Globus pallidus (tissue), 1 donor: ENCODE results near the gene MAP3K21.

ENCODE experiments used
- DNase-seq: peaks from one replicate; pipeline ENCODE4 v3.0.0-alpha.2; 2015; ENCODE audit warnings: low spot score

Gene MAP3K21

DNA sequence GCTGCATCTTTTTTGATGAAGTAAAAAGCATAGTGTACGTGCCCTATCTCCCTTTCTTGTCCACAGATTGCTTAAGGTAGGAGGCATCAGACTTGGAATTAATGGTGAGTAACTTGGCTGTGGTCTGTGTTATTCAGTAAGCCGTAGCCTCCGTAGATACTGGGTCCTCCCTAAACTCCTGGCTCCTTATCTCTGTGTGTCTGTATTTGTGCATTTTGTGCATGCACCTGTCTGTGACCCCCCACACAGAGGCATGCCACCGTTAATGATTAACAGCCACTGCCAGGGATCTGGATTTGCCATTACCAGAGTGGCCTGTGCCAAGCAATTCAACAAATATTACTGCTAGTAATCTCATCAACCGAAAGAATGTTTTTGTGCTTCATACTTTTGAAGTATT lies 31.9 kb downstream of the MAP3K21 start:
- DNase-seq: no peak

DNA sequence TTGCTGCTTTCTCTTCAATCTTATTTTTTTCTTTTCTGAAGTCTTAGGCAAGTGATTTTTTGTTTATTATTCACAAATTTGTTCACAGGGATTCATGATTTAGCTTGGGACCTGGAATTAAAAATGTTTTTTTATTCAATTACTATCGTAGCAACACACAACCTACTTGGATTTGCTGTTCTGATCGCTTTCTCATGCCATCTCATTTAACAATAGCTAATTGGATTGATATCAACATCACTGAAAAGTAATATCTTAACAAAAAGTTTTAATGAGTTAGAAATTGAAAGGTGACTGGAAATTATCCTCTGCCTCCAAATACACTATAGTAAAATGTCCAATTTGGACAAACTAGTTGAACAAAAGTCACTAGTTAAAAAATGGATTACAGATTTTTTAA lies 32.4 kb downstream of the MAP3K21 start:
- no peak for DNase-seq

DNA sequence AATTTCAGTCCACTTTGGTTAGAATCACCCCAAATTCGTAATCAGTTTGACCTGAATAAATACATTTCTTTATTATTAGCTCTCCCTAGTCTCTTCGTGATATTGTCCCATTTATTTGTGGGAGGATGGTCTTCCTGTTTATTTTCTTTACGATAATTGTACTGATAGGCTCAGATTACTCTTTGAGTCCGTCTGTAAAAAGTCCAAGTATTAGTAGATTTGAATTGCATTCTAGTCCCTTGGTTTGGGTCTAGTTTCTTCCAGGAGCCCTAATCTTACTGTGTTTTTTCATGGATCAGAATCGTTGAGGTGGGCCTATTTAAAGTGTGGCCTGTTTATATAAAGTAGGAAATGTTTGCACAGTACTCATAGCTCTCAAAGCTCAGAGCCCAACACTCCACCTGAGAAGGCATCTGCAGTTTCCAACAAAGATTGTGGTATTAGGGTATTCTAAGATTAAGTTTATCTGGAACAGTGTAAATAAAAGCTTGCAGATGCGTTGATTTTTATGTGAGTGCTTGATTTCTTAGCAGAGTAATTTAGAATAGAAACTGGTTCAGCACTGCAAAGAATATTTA lies 33.1 kb downstream of the MAP3K21 start:
- DNase-seq: no peak

DNA sequence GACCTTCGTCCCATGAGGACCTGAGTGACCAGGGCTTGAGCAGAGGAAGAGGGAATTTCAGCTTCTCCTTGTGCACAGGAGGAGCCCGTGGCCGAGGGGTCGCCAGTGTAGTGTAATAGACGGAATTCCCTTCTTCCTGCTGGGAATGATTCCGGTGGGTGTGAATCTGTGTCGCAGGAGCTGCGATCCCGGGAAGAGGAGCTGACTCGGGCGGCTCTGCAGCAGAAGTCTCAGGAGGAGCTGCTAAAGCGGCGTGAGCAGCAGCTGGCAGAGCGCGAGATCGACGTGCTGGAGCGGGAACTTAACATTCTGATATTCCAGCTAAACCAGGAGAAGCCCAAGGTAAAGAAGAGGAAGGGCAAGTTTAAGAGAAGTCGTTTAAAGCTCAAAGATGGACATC lies 34.4 kb downstream of the MAP3K21 start:
- DNase-seq: no peak

DNA sequence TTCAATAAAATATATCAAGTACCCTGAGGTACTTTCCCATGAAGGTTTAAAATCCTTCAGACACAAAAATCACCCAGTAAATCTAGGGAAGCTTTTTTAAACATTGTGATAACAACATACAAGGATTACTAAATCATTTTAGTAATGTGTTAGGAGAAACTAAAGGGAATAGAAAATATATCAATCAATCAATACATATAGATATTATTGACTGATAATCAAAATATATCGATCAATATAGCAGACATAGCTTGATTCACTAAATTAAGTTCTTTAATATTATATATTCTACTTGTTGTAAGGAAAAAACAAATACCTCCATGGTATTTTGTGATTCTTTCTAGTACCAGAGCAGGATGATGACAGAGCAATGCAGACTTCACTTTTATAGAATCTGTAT lies 35.2 kb downstream of the MAP3K21 start:
- no peak for DNase-seq

DNA sequence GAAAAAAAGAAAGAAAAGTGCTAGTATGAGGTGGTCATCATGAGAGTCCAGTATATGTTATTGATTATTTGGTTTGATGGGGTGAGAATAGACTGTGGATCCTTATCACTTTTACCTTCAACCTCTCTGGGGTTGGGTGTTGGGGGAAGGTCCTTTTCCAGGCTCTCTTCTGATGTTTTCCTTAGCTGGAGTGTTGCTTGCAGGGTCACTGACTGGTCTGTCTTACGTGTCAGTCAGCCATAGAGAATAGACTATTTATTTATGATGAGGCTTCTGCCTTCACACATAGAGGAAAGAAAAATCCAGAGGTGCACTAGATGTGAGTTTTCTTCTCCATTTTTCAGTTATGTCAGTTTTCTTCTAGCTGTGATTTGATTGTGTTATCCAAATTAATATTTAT lies 36.5 kb downstream of the MAP3K21 start:
- DNase-seq: no peak

DNA sequence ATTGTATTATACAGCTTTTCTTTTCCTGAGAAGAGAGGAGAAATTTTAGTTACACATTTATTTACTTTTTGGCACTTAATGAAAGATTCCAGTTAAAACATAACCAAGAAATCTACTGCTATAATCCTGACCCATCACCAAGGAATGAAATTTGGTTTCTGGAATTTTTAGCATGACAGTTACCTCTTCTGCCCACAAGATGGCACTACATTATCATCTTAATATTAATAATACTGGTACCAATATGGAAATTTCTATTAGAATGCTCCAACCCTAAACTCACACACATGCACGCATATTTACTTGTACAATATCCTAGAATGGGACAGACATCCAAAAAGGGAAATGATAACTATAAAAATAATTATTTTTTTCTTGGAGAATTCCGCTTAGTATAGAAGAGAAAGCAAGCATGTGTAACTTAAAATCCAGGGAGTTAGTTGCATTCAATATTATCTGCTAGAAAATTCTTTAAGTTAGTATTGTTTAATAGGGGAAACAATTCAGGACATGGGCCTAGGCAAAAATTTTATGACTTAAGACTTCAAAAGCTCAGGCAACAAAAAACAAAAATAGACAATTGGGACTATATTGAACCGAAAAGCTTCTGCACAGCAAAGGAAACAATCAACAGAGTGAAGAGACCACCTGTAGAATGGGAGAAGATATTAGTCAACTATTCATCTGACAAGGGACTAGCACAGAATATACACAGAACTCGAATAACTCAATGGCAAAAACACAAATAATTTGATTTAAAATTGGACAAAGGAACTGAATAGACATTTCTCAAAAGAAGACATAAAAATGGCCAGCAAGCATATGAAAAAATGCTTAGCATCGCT lies 37.4 kb downstream of the MAP3K21 start:
- DNase-seq: no peak

DNA sequence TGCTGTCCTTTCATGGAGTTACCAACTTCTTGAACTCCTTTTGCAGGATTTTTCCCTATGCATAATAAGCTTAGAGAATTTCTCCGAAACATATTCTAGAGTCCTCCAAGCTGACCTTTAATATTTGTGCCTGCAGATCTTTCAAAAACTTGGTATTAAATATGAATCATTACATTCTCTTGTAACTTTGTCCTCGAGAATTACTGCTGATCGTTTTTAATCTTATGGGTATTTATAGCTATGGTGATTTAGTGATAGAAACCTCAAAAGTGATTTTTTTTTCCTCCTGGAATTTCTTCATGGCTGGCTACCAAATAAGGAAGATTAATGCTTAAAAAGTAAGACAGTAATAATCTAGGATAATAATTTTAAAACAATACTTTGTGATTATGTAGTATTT lies 39.1 kb downstream of the MAP3K21 start:
- DNase-seq: no peak

DNA sequence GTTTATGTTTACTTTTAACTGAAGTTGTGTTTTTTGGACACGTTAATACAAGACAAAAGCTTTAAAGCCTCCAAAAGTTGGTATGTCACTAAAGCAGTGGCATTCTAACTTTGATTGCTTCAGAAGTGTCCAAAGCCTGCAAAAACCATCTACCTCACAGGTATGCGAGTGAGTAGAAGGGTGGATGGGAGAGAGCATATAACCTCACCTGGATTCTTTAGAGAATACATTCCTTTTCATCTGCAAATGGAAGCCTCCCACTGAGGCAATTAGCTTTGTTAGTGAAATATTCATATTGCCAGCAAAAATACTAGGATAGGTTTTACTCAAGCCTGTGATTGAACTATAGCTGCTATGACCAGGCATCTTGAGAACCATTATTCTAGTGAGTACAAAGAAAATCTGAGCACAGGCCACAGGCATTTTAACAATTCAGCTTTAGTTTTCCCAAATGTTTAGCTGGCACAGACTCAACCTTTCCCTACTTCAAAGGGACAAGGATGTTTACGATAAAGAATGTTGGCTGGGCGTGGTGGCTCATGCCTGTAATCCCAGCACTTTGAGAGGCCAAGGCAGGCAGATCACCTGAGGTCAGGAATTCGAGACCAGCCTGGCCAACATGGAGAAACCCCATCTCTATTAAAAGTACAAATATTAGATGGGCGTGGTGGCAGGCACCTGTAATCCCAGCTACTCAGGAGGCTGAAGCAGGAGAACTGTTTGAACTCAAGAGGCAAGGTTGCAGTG lies 39.7 kb downstream of the MAP3K21 start:
- no peak for DNase-seq

DNA sequence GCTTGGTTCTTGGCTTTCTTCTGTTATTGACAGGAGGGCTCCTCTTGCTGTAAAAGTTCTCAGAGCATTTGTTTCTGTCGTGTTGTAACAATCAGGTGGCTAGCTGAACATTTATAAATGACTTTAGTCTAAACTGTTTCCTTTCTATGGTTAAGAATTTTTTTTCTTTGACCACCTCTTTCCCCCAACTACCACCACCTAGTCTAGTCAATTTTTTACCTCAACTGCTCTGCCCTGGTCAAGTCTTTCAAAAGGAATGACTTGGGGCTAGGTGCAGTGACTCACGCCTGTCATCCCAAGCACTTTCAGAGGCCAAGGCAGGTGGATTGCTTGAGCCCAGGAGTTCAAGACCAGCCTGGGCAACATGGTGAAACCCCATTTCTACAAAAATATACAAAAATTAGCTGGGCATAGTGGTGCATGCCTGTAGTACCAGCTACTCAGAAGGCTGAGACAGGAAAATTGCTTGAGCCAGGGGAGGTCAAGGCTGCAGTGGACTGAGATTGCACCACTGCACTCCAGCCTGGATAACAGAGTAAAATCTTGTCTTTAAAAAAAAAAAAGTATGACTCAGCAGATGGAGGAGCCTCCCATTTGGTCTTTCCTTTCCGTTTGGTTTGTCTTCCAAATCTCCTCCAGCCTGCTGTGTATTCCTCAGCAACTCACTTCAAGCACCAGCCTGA lies 40.7 kb downstream of the MAP3K21 start:
- DNase-seq: no peak

DNA sequence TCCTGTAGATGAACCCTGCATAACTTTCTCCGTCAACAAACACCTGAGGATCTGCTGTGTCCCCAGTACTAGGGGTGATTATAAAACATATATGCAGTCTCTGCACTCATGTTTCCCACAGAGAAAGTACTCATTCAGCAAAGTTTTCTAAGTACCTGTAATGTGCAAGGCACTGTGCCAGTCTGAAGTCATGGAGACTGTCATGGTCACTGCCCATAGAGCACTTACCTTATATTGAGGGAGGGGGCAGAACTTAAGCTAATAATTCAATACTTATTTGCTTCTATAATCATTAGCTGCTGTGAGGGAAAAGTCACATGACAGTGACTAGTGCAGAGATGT lies 41.2 kb downstream of the MAP3K21 start:
- DNase-seq: no peak

DNA sequence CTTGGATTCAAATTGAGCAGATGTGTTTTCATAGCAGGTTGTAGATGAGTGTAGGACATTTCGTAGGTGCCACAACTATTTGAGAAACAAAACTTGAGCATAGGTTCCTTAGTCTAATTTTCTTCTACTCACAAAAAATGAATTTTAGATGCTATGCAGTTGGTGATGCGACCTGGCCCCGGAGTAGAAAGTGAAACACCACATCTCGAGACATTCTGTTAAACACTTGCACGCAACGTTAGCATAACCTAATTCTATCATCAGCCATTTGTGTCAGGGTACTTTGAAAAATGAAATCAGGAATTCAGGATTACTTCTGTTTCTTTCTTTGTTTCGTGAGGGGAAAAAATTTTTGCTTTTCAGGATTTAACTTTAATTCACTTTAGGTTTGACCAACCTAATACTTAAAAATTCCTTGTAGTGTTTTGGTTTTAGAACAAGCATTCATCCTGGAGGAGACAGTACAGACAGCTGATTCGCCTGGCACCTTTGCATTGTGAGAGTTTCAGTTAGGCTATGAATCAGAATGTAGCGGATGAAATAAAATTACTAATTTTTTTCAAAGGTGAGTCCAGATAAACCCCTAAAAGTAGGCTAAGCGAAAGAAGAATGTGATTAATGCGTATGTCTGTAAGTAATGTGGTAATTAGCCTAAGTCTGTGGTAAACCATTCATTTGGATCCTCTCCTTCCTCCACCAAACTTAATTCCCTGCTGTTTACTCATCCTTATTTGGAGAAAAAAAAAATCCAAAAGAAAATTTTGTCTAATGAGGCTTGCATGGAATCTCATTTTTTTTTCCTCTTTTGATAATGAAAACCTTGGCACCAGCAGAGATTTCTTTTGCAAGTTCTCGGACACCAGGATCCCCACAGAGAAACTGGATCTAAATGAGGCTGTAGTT lies 44.9 kb downstream of the MAP3K21 start:
- no peak for DNase-seq

DNA sequence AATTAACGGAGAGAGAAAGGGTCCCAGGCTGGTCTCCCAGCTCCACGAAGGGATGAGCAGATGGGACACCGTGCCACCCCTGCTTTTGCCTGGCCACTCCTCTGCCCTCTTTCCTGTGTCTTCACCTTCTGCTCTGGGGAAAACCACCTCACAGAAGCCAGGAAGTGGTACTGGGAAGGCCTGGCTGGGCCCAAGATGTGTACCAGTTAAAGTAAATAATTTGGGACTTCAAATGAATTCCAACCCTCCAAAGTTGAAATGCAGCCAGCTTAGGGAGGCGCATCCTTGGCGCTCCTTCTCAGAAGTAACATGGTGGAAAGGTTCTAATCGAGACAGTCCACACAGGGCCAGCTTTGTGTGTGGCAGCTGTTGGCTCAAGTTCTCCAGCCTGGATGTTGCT lies 45.7 kb downstream of the MAP3K21 start:
- no peak for DNase-seq

DNA sequence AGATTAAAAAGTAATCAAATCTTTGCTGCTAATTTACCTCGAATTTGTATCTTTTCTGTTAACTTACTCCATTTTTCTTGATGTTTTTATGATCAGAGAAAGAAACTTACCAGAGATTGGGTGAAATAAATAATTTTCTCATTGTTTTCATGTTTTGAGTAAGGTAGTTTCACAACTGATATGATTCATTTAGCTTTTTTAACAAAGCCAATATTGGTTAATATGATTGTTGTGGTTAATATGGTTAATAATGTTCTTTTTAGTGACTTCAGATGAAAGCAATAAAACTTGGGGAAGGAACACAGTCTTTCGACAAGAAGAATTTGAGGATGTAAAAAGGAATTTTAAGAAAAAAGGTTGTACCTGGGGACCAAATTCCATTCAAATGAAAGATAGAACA lies 48.1 kb downstream of the MAP3K21 start:
- DNase-seq: no peak

DNA sequence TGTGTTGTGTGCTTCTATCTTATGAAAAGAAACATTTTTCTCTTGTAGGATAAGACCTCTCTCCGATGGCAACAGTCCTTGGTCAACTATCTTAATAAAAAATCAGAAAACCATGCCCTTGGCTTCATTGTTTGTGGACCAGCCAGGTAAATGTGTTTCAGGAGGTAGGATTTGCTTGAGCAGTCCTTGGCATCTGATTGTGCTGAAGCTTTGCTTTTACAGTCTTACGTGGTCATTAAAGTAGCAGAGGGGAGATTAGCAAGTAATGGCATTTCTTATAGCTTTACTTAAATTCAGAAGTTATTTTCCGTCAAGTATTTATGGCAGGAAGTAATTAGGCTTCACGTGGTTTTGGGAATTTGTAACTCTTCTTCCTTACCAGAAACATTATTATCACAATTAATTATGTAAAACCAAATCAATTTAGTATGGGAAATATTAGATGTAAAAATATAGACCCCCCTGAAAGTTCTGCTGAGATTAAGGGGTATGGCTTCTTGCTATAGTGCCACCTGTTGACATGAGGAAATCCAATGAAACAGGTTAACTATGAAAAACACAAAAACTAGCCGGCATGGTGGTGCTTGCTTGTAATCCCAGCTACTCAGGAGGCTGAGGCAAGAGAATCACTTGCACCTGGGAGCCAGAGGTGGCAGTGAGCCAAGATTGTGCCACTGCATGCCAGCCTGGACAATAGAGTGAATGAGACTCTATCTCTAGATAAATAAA lies 49.0 kb downstream of the MAP3K21 start:
- DNase-seq: no peak

DNA sequence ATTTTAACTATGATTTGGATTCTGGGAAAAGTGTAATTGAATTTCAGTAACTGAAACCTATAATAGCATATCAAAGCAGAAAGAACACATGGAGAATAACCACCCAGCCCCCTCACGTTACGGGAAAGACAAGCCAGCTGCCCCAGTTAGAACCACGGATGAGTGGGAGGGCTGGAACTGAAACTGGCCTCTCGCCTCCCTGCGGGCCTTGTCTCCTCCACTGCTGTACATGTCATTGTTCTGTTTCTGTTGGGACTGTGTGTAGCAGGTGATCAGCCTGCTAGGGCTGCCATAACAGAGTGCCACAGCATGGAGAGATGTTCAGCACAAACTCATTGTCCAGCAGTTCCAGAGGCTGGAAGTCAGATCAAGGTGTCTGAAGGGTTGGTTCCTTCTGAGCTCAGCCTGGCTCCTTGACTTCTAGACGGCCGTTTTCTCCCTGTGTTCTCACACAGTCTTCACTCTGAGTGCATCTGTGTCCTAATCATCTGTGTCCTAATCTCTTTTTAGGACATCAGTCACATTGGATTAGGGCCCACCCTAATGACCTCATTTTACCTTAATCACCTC lies 52.4 kb downstream of the MAP3K21 start:
- no peak for DNase-seq

DNA sequence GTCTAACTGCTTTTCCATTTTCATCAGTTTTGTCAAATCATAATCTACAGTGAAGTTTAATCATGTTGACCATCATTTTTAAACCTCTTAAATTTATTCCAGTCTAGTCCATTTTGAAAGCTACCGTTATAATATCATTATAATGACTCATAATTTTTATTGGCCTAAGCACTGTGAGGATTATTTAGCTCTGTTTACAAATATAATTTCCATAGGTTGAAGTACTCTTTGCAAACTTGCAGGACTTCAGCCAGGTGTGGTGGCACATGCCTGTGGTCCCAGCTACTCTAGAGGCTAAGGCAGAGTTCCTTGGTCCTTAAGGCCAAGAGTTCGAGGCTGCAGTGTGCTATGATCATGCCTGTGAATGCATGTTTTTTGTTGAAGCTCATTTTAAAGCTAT lies 54.3 kb downstream of the MAP3K21 start:
- DNase-seq: no peak

DNA sequence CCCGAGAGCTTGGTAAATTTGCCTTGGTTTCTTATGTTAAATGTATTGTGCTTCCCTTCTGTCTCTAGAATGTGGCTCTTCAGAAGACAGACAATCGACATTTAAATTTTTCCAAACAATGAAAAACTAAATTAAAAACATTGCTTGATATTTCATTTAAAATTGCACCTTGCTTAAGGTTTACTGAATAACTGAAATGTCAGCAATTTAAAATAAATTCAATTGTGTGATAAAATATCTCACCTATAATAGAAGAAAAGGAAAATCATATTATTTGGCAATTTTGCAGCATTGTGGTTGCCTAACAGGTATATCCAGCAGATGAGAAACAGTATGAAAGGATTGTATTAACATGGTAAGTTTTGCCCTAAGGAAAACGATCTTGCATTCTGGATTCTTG lies 56.5 kb downstream of the MAP3K21 start:
- DNase-seq: no peak

DNA sequence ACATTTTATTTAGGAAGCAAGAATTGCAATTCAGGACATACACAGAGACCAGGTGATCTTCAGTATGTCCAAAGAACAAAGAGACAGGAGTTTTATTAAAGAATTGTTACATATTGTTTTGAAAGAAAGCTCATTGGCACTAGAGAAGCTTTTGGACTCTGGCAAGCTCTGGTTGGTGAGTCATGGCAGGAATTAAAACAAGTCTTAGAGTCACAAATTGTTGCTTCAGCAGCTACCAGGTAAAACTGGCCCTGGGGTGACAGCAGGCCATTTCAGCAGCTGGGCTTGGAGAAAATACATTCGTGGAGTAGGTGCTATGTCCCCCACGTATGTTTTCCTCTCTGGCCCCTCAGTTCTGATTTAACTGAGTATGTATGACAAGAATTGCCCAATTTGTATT lies 58.8 kb downstream of the MAP3K21 start:
- no peak for DNase-seq

DNA sequence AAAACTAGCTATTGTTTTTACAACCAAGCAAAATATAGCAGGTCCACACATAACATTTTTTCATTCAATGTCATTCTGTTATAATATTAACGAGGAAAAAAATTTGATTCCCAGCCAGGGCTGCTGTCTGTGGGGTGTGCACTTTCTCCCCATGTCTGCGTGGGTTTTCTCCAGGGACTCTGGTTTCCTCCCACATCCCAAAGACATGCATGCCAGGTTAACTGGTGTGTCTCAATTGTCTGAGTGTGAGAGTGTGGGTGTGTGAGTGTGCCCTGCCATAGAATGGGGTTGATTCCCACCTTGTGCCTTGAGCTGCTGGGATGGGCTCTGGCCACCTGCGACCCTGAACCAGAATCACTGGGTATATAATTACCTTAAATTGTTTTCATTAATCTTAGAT lies 60.1 kb downstream of the MAP3K21 start:
- no peak for DNase-seq

DNA sequence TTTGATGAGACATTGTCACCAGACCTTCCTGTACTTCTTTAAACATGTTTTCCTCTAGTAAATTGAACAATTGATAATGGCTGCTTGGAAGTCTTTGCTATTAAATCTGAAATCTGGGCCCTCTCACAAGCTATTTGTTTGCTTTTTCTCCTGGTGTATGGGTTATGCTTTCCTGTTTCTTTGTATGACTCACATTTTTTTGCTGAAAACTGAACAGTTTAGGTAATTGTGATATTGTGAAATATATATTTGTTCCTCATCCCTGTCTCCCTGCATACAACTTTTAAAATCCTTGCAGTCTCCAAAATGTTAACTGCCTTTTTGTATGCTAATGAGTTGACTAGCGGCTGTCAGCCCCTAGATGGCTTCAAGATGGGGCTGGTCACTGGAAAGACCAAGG lies 61.6 kb downstream of the MAP3K21 start:
- DNase-seq: no peak
